HuH-7 (cell line): ENCODE measurements around the gene MYBPH.

Experiments
- DNase-seq: peaks from one replicate; pipeline ENCODE4 v3.0.0; 2011; ENCODE audit warnings: low spot score

Gene MYBPH, protein sequence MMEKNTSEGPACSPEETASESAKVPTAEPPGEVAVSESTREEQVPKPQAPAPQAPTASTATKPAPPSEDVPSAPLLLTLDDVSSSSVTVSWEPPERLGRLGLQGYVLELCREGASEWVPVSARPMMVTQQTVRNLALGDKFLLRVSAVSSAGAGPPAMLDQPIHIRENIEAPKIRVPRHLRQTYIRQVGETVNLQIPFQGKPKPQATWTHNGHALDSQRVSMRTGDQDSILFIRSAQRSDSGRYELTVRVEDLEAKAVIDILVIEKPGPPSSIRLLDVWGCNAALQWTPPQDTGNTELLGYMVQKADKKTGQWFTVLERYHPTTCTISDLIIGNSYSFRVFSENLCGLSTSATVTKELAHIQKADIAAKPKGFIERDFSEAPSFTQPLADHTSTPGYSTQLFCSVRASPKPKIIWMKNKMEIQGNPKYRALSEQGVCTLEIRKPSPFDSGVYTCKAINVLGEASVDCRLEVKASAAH

GRCh38 chr1:203175237-203175826 is at the start of gene MYBPH:
MYBPH (minus strand) TSS chr1:203175826; CDS start chr1:203175755, 71 bp downstream.
- no peak for DNase-seq

DNA sequence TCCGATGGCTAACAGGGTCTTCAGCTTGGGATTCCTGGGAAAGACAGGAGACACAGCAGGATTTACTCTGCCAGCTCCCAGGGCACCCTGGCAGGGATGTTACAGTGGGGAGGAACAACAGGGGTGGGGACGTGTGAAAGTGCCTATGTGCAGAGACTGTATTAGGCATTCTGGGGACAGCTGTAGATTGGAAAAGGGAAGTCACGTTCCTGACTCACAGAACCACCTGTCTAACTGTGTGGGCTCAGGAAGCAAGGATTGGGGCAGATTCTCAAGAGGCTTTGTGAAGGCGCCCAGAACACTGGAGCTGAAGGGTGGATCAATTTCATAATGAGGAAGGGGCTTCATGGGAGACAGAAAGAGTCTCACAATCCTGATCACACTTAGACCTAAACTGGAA is 49.4 kb upstream of the MYBPH start:
- DNase-seq: no peak

DNA sequence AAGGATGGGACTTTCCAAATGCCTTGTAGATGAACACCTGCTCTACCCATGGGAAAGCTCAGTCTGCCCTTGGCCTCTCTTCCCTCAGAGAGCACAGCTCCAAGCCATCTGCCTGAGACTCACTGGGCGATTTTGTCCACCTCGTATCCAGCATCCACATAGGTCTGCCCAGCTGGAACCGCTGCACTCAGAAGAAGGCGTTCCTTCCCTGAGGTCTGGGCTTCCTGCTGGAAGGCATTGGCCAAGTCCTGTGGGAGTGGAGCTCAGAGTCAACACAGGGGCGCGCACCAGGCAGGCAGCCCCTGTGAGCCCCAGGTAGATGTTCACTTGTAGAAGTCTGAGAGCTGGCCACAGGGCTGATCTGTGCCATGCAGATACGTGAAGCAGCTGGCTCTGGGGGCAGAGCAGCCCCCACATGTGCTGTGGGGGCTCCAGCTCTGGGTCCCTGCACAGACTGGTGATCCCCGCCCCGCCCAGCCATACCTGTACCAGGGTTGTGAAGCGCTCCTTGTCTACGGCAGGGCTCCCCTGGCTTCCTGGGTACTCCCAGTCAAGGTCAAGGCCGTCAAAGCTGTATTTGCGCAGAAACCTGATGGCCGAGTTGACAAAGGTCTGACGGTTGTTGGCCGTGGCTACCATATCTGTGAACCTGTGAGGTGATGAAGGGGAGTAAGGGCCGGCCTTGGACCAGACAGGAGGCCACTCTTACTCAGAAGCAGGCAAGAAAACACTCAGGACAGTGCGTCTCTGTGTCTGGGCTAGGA is 47.6 kb upstream of the MYBPH start:
- no peak for DNase-seq

- DNase-seq: no peak
Measured at GRCh38 chr1:203219934-203220333, 44.3 kb upstream of the MYBPH start.

DNA sequence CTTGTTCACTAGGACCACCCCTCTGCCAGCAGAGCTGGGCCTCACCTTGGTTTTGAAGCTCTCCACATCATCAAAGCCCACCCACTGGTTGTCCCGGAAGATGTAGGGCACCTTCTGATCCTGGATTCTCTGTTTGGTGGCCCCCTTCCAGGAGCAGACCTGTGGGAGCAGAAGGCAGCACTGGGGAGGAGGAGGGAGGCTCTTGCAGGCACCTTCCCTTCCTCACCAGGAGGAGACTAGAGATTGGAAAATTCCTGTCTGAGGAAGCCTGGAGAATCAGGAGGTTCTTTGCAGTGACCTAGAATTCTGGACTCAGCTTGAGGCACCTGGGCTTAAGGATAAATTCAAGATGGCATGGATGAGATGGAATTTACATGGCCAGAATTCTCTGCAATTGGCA is 43.5 kb upstream of the MYBPH start:
- DNase-seq: no peak

DNA sequence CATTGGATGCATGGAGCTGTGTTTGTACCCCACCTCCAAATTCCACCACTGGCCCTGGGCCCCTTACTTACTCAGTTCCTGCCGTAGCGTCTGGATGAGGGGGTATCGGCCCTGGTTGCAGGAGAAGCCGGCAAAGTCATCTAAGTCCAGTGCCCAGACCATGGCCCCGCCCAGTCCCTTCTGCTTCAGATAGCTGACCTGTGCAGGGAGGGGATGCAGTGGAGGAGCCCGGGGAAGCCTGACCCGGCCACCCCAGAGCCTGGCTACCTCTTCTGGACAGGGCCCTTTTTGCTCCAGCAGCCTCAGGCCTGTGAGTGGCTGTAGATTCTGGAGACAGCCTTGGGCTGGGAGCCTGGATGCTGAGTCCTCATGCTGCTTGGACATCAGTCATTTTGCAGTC is 42.0 kb upstream of the MYBPH start:
- no peak for DNase-seq

DNA sequence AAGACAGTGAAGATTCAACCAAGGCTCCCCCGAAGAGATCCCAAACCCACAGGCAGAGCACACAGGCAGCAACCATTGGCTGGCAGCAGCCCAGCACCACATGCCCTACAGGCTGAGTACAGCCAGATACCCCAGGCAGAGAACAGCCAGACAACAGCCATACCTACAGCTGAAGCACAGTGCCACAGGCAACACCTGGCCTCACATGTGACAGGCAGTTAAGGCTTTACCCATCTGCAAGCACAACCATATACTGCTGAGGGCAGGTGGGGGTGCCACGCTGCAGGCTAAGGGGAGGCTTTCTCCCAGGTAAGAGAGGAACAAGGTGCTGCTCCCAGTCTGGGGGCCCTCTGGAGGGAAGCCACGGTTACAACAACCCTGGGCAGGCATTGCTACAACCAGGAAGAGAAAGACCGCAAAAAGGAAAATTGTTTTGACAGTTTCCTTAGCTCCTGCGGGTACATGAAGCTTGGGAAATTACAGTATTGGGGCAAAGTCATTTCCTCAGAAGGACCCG is 41.6 kb upstream of the MYBPH start:
- no peak for DNase-seq

DNA sequence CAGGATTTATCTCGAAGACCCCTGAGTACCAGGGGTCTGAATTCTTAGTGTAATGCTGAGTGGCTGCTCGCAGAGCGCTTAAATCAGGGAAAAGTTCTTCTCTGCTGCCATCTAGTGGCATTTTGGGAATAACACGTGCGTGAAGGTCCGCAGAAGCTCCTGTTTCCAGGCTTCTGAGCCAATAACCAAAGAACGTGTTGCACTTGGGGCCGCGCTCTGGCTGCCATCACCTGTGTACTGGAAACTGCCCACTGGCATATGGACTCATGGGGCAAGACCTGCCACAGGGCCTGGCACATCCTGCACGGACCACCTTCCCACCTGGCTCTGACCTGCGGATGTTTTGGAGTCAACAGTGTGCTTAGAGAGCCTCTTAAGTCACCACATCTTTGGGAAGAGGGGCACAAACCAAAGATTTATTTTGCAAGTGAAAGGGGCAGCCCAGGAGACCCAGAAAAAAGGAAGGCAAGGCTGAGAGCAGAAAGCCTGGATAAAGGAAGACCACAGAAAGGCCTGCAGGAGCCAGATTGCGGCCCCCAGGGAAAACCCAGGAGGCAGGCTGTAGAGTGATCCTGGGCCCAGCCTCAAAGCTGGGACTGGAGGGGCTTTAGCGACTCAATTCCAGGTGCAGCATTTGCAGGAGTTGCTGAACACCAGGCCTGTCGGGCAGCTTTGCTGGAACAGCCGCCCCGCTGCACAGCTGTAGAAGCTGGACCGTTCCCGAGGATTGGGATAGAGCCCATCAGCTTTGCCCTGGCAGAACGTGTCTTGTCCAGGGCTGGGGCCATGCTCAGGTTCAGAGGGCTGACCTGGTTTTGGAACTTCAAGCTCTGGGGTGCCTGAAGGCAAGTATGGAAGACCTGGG is 40.9 kb upstream of the MYBPH start:
- DNase-seq: peak; percentile 50

DNA sequence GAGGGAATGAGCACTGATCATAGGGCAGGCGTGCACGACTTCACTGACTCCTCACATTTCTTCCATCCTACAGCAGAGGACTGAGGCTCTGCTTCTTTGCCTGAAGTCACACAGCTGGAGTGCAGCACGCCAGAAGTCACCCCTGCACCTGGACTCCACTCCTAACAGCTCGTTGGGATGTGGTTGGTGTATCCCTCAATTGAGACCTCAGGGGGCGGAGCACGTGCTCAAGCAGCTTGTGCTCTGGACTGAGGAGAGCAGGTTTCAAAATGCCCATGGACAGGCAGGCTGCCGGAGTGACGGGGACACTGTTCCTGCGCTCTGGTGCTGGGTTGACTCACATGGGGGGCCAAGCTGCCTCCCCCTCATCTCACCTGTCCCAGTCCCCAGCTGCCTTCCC is 39.9 kb upstream of the MYBPH start:
- DNase-seq: no peak

DNA sequence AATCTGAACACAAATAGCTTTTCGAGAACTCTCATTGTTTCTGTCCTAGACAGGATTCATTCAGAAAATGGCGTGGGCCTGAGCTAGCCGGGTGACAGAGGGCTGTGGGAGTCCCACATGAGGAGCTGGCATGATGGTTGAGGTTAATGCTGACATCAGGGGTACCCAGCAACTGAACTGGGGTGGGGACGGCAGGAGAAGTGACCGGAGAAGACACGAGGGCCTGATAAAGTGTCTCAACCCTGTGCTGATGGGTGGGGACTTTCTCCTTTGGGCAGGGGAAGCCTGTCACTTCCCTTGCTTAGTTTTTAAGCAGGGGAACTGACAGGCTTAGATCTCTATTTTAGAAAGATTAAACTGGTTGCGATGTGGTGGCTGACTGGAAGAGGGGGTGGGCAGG is 39.2 kb upstream of the MYBPH start:
- no peak for DNase-seq

DNA sequence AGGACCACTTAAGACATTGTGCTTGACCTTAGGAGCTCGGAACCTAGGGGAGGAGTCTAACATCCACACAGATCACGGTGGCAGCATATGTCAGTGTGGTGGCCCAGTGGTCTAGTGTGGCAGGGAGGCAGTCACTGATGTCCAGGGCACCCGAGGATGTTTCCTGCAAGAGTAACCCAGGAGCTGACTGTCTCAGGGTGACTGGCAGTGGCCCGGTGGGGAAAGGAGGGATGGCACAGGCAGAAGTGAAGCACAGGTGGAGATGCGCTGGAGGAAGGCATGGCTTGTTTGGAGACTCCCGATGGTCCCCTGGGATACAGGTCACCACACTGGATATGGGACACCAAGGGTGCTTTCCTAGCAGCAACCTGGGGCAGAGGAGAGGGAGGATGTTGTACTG is 37.5 kb upstream of the MYBPH start:
- no peak for DNase-seq

- DNase-seq: no peak
Measured at GRCh38 chr1:203211812-203212211, 36.2 kb upstream of the MYBPH start.

GRCh38 chr1:203210988-203211387 is 35.4 kb upstream of the MYBPH start:
- no peak for DNase-seq

- DNase-seq: no peak
Measured at GRCh38 chr1:203210350-203210749, 34.7 kb upstream of the MYBPH start.

DNA sequence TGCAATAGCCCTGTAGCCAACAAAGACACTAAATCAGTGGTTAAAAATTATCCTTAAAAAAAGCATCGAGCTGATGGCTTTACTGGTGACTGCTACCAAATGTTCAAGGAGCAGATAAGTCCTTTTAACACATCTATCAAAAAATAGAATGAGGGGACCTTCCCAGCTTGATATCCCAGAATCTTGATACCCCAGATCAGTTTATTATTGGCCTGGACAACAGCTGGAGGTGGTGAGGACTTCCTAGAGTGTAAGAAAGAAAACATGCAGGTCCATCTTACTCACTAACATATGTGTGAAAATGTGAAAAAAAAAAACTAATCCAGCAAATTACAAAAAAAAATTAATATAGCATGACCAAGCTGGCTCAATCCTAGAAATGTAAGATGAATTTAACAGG is 32.6 kb upstream of the MYBPH start:
- no peak for DNase-seq

GRCh38 chr1:203207751-203208150 is 32.1 kb upstream of the MYBPH start:
- no peak for DNase-seq

GRCh38 chr1:203206129-203206687 is 30.6 kb upstream of the MYBPH start:
- no peak for DNase-seq

DNA sequence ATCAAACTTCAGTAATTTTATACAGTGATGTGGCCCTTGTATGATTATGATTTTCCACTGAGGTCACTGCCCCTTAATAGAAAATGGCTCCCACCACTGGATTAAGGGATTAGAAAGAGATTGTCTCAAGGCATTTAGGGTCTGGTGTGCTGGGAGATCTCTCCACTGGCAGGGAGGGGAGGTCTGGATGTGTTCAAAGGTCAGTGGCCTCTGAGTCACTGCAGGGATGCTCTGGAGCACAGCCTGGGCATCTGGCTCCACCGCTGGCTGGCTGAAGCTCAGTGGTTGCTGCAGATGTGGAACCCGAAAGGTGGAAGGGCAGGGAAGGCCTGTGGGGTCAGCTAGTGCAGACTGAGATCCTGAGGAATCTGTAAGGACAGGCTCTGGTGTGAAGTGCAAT is 29.1 kb upstream of the MYBPH start:
- DNase-seq: no peak

GRCh38 chr1:203202431-203203245 is 27.0 kb upstream of the MYBPH start:
- no peak for DNase-seq

GRCh38 chr1:203201516-203202205 is 26.0 kb upstream of the MYBPH start:
- DNase-seq: no peak
